Activated CD8-positive, alpha-beta memory T cell treated with anti-CD3 and anti-CD28 coated beads for 1 hour (primary cell): ENCODE data around the gene APOBEC3A.
A peak's percentile ranks its signal among the peaks of the same experiment; 100 is the strongest.

Source experiments
- DNase-seq, 2 donors: peaks; one replicate each; pipeline ENCODE4 v3.0.0-alpha.2; 2020; ENCODE audit warnings: low read depth in 1 of 2; ENCODE audit errors: extremely low read depth in 1 of 2

The APOBEC3A gene

DNA sequence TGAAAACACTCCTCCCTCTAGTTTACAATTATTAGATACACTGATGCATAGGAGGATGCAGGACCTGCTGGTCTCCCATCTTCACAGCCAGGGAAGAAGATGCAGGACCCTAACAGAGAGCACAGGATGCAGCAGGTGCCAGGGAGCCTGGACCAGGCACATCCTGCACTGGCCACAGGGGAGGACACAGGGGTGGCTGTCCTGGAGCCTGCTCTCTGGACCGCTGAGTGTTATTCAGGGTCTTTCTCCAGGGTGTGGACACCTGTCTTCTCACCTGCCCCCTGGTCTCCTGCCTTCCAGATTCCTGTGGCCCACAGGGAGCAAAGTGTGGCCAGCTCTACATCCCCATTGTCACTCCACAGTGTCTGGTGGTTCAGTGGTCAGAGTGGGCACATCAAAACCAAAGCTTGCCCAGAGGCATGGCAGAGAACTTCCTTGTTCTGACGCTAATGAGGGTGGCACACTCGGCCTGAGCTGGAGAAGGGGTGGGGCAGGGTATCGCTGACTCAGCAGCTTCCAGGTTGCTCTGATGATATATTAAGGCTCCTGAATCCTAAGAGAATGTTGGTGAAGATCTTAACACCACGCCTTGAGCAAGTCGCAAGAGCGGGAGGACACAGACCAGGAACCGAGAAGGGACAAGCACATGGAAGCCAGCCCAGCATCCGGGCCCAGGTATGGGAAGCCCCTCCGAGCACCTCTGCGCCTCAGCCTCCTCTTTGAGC, at the start of gene APOBEC3A:
Gene APOBEC3A, plus strand, starts transcription at position 564 of the 725 bp plus-strand sequence. Its CDS starts 83 bp downstream, at position 647.
- no peak for DNase-seq

DNA sequence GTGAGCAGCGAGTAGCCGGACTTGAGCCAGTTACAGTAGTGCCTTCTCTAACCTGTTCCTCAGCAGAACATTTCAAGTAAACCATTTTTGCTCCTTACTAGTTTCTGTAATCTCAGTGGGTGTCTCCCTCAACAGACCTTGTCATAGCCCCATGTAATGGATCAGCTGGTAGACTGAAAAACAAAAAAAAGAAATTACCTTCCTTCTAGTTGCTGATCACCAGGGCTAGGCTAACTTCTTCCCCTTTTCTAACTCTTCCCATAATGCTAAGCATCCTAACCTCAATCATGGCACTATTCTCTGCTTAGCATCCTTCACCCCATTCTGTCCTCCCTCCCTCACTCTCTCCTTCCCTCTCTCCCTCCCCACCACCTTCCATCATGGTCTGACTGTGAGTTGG, 49.6 kb upstream of the APOBEC3A start:
- no peak for DNase-seq

GRCh38 chr22:38911434-38911833, 46.0 kb upstream of the APOBEC3A start:
- no peak for DNase-seq

DNA sequence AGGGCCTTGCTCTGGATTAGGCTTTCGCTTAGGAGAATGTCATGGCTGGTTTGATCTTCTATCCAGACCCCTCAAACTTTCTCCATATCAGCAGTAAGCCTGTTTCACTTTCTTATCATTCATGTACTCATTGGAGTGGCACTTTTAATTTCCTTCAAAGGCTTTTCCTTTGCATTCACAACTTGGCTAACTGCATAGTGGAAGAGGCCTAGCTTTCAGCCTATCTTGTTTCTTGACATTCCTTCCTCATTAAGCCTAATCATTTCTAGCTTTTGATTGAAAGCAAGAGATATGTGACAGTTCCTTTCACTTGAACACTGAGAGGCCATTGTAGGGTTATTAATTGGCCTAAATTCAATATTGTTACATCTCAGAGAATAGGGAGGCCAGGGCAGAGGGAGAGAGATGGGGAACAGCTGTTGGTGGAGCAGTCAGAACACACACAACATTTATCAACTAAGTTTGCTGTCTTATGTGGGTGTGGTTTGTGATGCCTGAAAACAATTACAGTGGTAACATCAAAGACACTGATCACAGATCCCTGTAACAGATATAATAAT, 37.7 kb upstream of the APOBEC3A start:
- no peak for DNase-seq

DNA sequence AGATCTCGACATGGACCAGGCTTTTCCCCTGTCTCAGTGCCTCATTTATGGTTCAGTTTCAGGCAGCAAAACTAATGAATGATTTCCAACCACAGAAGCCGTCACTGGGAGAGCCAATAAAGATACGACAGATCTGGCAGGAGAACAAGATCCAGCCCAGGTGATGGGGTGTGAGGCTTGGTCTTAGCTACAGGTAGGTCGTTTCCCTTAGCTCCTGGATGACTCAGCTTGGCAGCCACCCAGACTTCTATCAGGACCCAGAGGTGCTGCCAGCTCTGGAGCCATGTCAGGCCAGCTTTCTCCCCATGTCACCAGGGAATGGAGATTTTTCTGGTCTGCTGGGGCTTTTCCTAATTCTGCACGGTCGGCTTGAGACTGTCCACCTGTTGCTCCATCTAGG, 36.3 kb upstream of the APOBEC3A start:
- DNase-seq, result no peak

- DNase-seq, result no peak
These were observed 35.6 kb upstream of the APOBEC3A start for GRCh38 chr22:38921806-38922205.

GRCh38 chr22:38923463-38924346, 33.7 kb upstream of the APOBEC3A start:
- no peak for DNase-seq

GRCh38 chr22:38924347-38924952, 33.0 kb upstream of the APOBEC3A start:
- DNase-seq, result no peak

DNA sequence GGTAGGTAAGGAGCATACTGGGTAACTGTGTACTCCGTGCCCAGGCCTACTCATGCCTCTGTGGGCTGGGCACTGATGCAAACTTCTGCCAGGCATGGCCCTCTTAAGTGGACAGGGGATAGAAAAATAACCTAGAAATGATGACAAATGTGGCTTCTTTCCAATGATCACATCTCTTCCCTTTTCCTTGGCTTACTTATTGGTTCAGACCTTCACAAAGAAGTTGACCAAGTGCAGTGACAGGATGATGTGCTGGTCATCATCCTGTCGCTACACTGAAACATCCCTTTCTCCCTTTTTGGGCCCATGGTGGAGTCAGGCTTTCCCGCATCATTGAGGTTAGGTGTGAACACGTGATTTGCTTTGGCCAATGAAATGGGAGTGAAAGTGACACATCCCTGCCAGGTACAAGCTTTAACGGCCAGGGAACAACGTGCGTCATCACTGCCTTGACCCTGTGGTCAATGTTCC, 31.8 kb upstream of the APOBEC3A start:
- no peak for DNase-seq

DNA sequence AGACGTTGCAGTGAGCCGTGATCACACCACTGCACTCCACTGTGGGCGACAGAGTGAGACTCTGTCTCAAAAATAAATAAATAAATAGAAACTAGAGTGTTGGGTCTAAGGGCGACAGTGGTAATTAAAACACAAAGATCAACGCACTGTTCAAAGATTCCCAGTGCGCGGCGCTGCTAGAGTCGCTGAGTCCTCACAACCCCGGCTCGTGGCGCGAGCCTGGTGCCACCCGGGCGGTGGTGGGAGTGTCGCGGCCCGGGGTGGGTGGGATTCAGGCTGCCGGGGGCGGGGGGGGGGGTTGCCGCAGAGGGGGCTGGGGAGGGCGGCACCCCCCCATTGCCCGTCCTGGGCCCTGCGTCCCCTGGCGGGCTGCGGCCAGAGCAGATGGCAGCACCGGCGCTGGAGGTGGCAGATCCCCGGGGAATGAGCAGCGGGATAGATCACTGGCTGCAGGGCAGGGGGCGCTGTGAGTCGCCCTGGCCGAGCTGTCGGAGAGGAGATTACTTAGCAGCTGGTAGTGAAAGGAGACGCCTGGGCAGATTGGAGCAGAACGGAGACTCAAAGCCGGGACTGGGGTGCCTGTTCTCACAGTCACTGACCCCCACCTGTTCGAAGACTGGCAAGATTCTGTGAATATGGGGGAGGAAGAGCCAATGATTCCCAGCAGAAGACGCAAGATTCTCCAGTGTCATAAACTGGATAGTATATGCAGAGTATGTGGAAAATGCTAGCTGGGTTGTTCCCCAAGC, 30.2 kb upstream of the APOBEC3A start:
- DNase-seq, result peak in 1 of 2 donors; percentile 16

DNA sequence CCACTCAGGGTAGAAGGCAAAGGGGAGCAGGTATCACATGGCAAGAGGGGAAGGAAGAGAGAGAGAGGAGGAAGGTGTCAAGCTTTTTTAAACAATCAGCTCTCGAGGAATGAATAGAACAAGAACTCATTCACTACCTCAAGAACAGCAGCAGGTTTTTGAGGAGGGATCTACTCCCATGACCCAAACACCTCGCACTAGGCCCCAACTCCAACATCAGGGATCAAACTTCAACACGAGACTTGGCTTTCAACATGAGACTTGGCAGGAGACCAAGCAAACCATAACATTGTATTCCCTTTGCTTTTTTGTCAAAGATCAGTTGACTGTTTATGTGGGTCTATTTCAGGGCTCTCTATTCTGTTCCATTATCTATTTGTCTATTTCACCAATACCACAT, 26.9 kb upstream of the APOBEC3A start:
- DNase-seq, result no peak

- no peak for DNase-seq
These were observed 22.4 kb upstream of the APOBEC3A start for GRCh38 chr22:38935023-38935422.

- DNase-seq, result no peak
These were observed 21.8 kb upstream of the APOBEC3A start for GRCh38 chr22:38935616-38936015.

- DNase-seq, result no peak
These were observed 20.8 kb upstream of the APOBEC3A start for GRCh38 chr22:38936562-38936961.

GRCh38 chr22:38937036-38937435, 20.4 kb upstream of the APOBEC3A start:
- no peak for DNase-seq

DNA sequence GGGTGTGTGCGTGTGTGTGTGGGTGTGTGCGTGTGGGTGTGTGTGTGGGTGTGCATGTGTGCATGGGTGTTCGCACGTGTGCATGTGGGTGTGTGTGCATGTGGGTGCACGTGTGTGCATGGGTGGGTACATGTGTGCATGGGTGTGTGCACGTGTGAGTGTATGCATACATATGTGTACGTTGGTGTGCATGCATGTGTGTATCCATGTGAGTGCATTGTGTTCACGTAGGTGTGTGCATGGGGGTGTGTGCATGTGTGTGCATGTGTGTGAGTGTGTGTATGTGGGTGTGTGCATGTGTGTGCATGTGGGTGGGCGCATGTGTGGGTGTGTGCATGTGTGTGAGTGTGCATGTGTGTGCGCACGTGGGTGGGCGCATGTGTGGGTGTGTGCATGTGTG, 19.9 kb upstream of the APOBEC3A start:
- DNase-seq, result no peak

DNA sequence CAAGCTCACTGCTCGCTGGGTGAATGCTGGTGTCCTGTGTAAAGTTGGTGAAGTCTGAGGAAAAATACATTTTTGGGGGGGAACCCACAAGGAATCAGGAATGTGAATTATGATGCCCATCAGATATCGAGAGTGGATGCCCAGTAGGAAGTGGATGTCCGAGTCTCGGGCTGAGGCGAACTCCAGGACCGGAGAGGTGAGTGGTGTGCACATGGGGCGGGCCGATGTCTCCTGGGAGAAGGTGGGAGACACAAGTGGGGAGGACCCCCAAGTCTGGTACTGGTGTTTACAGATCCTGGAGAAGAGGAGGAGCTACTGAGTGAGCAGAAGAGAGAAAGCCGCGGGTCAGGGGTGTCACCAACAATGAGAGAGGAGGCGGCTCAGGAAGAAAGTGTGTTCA, 19.2 kb upstream of the APOBEC3A start:
- DNase-seq, result no peak

DNA sequence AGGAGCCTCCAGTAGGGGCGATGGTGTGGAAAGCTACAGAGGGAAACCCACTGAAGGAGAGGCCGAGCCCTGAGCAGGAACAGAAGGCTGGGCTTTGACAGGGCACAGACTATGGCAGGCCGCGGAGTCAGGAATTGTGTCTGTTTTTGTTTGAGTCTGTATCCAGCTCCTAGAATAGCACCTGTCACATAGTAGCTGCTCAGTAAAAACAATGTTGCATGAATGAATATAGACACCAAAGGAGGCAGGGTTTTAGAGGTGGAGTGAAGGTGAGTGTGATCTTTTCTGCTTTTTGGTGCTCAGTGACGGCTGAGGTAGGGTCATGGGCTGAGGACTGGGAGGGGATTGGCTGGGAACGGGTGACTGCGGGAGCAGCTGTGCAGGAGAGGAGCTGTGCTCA, 18.5 kb upstream of the APOBEC3A start:
- no peak for DNase-seq

GRCh38 chr22:38940811-38941384, 16.5 kb upstream of the APOBEC3A start:
- no peak for DNase-seq

DNA sequence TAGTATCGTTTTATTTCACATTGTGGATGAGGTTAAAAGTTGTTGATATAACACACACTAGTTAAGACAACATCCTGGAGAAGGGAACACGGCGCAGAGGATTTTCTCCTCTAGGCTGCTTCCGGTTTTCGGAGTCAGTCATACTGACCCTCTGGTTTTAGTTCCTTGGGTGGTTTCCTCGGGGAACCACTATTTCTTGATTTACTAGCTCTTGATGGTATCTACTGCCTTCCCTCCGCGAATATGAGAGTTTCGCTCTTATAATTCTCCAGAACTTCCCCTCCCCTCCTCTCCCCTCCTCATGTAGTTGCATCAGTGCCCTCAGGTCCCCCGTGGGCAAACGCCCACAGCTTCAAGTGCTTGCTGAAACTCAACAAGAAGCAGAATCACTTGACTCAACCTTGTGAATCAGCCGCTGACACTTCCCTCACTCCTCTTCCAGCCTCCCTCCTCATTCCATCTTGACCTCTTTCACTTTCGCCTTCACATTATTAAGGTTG, 15.9 kb upstream of the APOBEC3A start:
- no peak for DNase-seq
